ENCODE data around the gene SLC16A10.

DNA sequence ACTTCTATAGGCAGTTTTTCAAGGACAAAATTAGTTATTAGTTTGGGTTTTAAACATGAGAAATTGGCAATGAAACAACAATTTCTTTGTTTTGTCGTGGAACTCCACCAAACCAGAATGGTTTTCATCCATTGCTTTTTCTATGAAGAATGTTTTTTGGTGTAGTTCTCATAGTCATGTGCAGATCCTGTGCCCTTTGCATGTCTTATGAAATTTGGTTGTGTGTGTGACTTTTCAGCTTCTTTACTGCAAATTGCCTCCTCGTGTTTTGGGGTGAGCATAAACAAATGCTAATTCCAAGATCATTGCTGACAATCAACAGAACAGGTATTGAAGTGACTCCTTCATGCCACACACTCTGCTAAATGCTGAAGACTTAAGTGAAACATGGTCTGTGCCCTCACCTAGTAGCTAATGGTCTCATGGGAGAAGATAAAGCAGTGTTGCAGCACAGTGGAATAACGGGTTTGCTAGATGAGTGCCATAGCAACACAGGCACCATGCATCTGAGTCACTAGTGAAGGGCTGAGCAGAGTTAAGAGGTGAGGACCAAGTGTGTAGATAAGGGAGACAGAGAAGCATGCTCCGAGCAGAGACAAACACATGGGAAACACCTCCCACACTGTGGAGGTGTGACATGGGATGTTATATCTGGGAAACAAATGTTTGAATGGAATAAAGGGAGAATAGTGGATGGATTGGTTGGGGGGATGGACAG lies 120.0 kb downstream of the SLC16A10 start:
- TF ChIP-seq POLR2A (IDR thresholded peaks at IDR 0.05; ENCODE audit: low read length) (no peak), GATA1 (IDR thresholded peaks at IDR 0.05; ENCODE audit: low read depth, low read length) (no peak)
